GM21515 (cell line): ENCODE measurements around the gene OLFML2A.

Experiments used
- ATAC-seq: cut with Tn5 transposase; IDR thresholded peaks from one replicate; pipeline ENCODE4 v1.9.1; 2021; ENCODE audit not compliant: unreplicated experiment

Gene OLFML2A

DNA sequence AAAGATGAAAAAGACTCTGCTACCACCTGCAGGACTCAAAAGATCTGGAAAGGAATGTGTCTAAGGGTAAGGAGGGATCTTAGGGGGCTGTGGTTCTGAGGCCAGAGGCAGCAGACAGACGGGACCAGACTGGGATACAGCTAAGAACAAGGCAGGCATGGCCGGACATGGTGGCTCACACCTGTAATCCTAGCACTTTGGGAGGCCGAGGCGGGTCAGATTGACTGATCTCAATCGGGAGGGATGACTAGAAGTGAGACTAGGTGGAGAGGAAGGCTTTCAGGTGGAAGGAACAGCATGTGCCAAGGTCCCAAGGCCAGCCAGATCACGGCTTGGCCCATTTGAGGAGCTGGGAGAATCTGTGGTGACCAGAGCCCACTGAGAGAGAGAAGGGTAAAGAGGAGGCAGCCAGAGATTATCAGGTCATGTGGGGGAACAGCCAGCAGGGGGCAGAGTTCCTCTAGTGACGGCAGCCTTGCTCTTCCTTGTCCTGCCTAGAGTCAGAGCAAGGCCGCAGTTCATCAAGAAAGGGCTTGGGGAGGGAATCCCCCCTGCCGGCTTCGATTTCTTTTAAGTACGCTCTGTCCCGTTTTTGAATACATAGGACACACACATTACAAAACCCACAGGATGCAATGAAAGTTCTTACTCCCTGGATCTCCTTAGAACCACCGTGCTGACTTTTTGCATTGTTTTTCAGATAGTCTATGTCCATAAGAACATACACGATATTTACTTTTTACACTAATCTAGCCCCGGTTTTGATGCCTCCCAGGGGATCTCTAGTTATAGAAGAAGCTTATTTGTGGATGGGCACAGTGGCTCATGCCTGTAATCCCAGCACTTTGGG is 2.6 kb upstream of the OLFML2A start:
- no peak for ATAC-seq

DNA sequence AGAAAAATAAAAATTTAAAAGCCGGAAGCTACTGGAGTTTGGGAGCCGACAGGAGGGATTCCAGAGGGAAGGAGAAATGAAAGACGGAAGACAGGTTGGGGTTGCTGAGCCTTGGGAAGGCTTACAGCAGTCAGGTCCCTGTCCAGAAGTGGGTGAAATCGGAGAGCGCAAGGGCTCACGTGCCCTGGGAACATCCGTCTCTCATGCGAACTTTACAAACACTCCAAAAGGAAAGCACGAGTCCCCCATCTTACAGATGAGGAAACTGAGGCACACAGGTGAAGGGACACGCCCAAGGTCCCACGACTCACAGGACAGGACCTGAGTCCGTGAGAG is 347 bp upstream of the OLFML2A start:
- no peak for ATAC-seq

DNA sequence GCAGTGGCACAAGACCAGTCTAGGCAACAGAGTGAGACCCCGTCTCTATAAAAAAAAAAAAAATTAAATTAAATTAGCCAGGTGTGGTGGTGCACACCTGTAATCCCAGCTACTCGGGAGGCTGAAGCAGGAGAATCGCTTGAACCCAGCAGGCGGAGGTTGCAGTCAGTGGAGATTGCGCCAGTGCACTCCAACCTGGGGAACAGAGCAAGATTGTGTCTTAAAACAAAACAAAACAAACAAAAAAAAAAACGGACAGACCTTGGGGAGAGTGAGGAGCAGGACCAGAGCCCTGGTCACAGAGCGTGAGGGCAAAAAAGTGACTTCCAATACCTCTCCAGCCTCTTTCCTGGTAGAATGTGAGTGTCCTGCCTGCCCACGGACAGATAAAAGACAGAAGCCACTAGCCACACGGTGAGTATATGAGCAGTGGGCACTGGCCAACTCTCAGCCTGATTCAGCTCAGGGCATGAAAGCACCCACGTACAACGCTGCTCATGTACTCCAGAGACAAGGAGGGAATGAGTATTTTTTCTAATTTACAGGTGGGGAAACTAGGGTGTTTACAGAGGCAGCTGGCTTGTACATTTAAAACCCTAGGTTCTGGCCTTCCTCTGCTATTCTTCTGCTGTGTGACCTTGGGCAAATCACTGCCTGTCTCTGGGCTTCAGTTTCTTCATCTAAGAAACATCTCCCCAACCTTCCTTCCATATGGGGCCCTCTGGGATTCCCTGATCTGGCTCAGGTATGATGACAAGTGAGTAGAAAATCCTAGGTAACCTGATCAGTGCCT is 1.8 kb downstream of the OLFML2A start:
- no peak for ATAC-seq

DNA sequence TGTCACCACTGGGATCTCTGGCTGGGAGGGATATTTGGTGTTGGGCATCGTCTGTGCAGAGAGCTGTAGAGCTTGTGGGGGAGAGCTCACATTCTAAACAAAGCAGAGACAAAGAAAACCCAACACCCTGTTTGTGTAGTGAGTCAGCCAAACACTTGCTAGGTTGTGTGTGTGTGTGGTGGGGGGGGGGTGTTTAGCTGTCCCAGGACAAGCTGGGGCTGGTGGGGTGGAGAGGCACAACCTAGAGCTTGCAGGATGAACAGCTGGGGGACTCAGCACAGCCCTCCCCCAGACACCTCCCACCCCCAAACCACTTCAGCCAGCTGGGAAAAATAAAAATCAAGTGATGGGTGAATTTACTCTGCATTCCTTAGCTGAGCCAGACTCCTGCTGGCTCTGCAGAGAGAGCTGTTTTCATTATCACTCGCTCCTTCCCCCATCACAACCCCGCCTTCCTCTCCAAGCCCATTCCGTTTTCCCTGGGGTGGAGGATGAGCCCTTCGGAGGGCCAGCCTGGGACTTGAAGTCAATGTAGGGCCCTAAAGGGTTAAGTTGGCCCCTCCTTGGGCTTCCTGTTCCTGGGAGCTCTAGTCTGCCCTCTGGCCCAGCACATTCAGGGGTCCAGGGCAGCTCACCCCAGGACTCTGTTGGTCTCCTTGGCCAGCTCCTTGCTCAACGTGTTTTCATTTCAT is 2.6 kb downstream of the OLFML2A start:
- ATAC-seq, result no peak

GRCh38 chr9:124780060-124780756 is 3.3 kb downstream of the OLFML2A start:
- ATAC-seq, result no peak

DNA sequence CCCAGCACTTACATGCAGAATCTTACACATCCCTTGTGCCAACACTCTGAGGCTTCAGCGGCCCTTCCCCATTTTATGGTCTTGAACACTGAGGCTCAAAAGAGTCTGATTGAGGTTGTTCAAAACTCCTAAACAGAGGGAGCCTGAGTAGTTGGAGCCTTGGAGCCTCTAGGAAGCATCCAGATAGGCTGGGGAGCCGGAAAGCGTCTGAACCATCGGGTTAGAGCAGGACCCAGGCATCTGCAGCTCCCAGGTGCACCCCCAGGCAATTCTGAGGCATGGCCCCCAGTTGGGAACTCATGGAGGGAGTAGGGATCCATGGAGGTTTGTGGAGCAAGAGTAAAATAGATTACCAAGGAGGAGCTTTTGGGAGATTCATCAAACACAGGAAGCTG is 3.8 kb downstream of the OLFML2A start:
- no peak for ATAC-seq

DNA sequence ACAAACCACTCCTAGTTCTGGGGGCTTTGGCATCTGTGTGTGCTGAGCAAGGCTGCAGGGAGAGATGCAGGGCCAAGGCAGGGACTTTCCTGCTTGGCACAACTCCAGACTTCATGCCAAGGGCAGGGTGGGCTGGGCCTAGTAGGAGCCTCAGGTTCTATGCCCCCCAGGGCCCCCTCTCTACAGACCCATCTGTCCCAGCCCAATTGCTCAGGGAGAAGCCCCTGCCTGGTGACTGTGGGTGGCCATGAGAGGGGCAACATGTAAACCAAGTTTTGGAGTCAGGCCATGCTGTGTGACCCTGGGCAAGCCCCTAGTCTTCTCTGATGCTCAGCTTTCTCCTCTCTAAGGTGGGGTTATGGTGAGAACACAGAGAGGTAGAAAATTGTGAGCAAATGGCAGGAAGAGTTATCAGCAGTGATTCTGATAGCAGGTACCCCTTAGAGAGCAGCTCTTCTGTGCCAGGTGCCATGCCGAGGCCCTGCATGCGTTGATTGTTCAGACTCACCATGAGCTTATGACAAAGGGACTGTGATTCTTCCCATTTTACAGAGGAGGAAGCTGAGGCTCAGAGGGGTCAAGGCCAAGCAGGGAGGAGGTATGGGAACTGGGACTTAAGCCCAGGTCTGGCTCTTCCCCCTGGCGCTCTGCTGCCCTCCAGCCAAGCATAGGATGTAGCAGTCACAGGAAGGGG is 5.2 kb downstream of the OLFML2A start:
- no peak for ATAC-seq

GRCh38 chr9:124782661-124783574 is 6.0 kb downstream of the OLFML2A start:
- ATAC-seq, result no peak

DNA sequence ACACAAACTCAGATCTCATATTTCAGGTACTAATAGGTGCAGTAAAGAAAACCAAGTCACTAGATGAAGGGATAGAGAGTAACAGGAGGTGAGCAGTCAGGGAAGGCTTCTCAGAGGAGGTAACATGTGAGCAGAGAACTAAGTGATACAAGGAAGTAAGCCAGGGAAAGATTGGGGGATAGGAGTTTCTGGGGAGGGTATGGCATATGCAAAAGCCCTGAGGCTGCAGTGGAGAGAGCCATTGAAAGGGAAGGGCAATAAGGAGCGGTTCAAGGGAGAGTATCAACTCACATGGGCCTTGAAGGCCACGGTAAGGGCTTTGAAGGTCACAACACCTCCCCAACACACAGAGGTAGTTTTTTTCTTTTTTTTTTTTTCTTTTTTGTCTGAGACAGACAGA is 6.9 kb downstream of the OLFML2A start:
- no peak for ATAC-seq

DNA sequence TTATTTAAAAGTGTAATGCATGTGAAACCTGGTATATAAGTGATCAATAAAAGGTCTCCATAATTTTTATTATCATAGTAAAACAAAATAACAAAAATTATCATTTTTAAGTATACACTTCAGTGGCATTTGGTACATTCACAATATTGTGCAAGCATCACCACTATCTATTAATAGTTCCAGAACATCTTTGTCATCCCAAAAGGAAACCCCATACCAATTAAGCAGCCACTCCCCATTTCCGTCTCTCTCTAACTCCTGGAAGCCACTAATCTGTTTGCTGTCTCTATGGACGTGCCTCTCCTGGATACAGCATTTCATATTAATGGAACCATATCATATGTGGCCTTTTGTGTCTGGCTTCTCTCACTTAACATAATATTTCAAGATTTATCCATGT is 7.6 kb downstream of the OLFML2A start:
- no peak for ATAC-seq

DNA sequence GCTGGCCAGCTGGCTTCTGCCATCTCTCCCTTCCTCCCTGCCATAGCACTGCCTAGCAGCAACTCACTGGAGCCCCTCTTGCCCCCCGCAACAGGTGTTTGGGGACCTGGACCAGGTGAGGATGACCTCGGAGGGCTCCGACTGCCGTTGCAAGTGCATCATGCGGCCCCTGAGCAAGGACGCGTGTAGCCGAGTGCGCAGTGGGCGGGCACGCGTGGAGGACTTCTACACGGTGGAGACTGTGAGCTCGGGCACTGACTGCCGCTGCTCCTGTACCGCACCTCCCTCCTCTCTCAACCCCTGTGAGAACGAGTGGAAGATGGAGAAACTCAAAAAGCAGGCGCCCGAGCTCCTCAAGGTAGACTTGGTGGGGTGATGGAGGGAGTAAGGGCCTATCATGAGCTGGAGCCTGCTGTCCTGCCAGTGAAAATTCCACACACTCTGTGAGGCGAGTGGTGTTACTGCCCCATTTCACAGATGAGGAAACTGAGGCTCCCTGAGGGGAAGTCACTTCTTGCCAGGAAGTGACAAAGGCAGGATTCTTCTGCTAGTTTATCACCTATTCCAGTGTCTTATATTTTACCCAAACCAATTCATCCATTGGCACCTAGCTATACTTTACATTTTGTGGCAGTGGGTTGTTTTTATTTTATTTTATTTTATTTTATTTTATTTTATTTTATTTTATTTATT is 10.1 kb downstream of the OLFML2A start:
- no peak for ATAC-seq

- ATAC-seq, result no peak
Observed at GRCh38 chr9:124788542-124789217, 11.7 kb downstream of the OLFML2A start.

DNA sequence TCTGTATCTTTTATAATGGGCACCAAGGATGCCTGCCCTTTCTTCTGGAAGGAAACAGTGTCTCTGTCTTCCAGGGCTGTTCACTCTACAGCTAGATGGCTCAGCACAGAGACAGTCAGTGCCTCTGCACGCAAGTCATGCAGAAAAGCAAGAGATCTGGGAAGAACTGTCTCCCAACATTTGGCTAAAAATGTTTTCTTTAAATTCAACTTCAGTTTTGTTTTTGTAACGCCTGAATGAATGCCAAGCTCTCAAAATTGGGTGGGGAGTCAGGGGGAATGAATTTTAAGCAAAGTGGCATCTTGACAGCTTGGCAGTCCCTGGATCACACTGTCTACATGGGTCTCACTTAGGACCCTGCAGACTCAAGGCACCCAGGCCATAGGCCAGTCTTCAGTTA is 12.6 kb downstream of the OLFML2A start:
- no peak for ATAC-seq

- no peak for ATAC-seq
Observed at GRCh38 chr9:124790301-124790700, 13.4 kb downstream of the OLFML2A start.

DNA sequence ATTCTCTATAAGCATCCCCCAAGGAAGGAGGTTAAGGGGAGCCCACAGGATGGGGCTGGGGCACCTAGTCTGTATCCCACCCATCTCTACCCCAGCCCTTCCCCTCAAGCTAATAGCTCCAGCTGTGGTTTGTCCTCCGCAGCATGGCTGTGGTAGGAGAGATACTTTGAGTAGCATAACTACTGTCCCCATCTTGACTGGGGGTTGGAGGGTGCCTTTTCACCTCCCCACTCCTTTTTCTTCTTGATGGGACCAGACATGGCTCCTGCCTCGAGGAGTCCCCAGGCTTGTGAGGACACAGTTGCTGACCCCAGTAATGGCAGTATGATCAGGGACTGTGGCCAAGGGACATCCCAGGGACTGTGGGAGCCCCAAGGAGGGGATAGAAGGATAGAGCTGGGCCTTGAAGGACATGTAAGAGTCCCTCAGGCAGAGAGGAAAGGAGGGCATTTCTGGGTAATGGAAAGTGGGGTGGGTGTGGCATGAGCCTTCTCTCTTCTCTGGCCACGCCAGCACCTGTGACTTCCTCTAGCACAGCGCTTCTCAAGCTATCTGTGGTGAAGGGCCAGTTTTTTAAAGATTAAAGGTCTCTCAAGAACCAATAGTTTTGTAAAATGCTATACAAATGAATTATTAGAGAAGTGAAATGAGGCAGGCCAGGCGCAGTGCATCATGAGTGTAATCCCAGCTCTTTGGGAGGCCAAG is 14.0 kb downstream of the OLFML2A start:
- no peak for ATAC-seq

- ATAC-seq, result no peak
Observed at GRCh38 chr9:124792257-124793014, 15.5 kb downstream of the OLFML2A start.

DNA sequence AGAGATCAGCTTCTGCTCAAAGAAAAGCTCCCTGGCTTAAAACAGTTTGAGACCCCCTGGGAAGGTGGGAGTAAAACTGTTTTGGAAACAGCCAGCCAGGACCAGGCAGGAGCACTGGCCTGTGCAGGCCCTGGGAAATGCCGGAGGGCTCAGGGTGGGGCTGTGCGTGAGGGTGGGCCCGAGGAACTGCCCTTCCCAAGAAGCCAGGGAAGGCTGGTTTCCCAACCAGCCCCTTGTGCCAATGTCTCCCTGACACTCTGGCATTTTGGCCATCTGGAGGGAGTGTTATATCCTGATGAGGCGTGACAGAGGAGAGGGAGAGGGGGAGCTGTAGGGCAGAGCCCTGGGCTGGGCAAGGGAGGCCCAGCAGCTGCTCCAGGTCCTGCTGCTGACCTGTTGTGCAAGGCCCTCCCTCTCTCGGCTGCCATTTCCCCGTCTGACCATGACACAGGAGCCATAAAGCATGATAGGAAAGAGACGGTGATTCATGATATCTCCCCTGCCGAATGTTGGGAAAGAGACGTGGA is 16.1 kb downstream of the OLFML2A start:
- ATAC-seq, result no peak
